ENCODE measurements around the gene GABBR2. TPM values are rescaled to one million over a fixed set of nuclear protein-coding genes. Genes with fewer than 3 reads are reported as not detected.
"Not testable (repeated sequence)": the region's sequence is repeated elsewhere in the genome, so short reads cannot be mapped to it uniquely, and the experiment has no call there.

Gene GABBR2
- total RNA-seq, 3 donors from 2014 or later = not detected

DNA sequence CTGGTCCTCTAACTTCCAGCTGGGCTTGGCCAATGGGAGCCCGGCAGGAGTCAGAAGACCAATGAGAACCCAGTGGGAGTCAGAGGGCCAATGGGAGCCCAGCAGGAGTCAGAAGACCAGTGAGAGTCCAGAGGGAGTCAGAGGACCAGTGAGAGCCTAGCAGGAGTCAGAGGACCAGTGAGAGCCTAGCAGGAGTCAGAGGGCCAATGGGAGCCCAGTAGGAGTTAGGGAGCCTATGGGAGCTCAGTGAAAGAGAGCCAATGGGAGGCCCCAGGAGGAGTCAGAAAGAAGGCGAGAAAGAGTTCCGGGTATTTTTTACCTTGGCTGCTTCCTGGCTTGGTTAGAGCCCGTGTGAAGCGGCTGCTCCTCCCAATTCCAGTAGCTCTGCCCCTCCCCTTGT lies 191.0 kb downstream of the GABBR2 start:
- intact Hi-C loops (cut with DNase I; ENCODE audit: low total_unique reads) = no loop called here
- Histone ChIP-seq H3K27me3 (no peaks in the 10 kb centered on the region), H3K27ac (no peak overlapping the region), H3K4me1 (no peaks in the 10 kb centered on the region), H3K36me3 (no peaks in the 10 kb centered on the region), H3K9me3 (peaks cover 0 to 4% of the 10 kb centered on the region in 2 donors), H3K4me3 (no peak overlapping the region)
- DNase-seq (ENCODE audit: low spot score in 2 of 2) = no peak
- TF ChIP-seq, protein P1, sequence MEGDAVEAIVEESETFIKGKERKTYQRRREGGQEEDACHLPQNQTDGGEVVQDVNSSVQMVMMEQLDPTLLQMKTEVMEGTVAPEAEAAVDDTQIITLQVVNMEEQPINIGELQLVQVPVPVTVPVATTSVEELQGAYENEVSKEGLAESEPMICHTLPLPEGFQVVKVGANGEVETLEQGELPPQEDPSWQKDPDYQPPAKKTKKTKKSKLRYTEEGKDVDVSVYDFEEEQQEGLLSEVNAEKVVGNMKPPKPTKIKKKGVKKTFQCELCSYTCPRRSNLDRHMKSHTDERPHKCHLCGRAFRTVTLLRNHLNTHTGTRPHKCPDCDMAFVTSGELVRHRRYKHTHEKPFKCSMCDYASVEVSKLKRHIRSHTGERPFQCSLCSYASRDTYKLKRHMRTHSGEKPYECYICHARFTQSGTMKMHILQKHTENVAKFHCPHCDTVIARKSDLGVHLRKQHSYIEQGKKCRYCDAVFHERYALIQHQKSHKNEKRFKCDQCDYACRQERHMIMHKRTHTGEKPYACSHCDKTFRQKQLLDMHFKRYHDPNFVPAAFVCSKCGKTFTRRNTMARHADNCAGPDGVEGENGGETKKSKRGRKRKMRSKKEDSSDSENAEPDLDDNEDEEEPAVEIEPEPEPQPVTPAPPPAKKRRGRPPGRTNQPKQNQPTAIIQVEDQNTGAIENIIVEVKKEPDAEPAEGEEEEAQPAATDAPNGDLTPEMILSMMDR (IDR thresholded peaks at IDR 0.05) = no peak
- no peak for TF ChIP-seq POLR2AphosphoS5 (IDR thresholded peaks at IDR 0.05)
- TF ChIP-seq POLR2A (IDR thresholded peaks at IDR 0.05) = no peak

DNA sequence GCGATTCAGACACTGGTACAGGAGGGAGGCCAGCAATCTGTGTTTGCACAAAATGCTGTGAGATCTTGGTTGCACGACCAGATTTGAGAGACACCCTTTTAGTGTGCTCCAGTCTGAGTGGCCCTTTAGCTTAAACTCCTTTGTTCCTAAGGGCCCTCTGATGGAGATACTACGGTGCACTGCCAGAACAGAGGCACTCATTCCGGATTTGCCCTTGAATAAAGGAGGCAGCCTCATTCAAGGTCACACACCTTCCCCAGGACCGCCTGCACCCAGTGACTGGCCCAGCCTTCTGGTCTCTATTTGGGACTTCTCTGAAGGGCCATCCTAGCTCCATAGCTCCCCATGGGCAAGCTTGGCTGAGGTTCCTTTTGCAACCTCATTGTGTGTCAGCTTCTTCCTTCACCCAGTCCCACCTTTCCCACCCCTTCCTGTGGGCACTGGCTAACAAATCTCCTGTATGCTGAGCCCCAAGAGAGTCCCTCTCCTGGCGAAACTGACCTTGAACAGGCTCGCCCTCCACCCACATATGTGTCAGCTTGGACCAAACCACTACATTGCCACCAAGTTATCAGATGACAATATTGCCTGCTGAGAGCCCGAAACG lies 191.7 kb downstream of the GABBR2 start:
- Histone ChIP-seq H3K36me3 (no peaks in the 10 kb centered on the region), H3K4me1 (no peaks in the 10 kb centered on the region), H3K27ac (no peak overlapping the region), H3K27me3 (no peaks in the 10 kb centered on the region), H3K4me3 (no peak overlapping the region), H3K9me3 (no peaks in the 10 kb centered on the region)
- intact Hi-C loops (cut with DNase I; ENCODE audit: low total_unique reads) = no loop called here
- no peak for TF ChIP-seq POLR2A (IDR thresholded peaks at IDR 0.05)
- TF ChIP-seq, protein P1 (IDR thresholded peaks at IDR 0.05) = no peak
- TF ChIP-seq POLR2AphosphoS5 (IDR thresholded peaks at IDR 0.05) = no peak
- no peak for DNase-seq (ENCODE audit: low spot score in 2 of 2)

DNA sequence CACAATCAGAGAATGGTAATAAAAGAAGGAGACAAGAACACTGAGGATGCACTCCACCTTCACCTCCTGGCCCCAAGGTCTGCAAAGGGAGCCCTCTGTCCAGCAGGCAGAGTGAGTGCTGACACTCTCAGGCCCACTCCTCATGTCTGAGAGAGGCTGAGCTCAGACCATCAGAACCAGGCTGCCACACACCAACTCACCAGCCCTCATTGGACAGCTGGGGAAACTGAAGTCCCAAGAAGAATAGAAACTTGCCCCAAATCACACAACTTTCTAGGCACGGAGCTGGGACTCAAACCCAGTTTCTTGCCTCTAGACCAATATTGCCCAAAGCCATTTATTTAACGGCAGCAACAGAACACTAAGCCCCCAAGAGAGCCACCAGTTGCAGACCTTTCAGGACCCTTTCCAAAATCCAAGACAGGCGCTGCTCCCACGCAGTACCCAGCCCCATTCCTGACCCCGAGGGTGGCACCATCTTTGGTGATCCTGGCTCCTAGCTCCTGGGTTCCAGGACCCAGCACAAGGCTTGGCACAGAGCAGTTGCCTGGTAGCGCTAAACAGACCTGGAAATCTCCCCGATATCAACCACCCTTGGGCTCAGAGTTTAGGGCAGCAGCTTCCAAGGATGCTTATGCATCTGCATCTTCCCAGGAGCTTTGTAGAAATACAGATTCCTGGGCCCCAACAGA lies 192.4 kb downstream of the GABBR2 start:
- no peaks in the 10 kb centered on the region for H3K27me3 ChIP-seq
- H3K4me3 ChIP-seq = no peak overlapping the region
- H3K27ac ChIP-seq = no peak overlapping the region
- H3K36me3 ChIP-seq = no peaks in the 10 kb centered on the region
- intact Hi-C loops (cut with DNase I; ENCODE audit: low total_unique reads) = no loop called here
- H3K4me1 ChIP-seq = no peaks in the 10 kb centered on the region
- H3K9me3 ChIP-seq = no peaks in the 10 kb centered on the region
- no peak for TF ChIP-seq POLR2A (IDR thresholded peaks at IDR 0.05)
- TF ChIP-seq POLR2AphosphoS5 (IDR thresholded peaks at IDR 0.05) = no peak
- TF ChIP-seq, protein P1 (IDR thresholded peaks at IDR 0.05) = no peak
- no peak for DNase-seq (ENCODE audit: low spot score in 2 of 2)

- H3K9me3 ChIP-seq = no peaks in the 10 kb centered on the region
- no peaks in the 10 kb centered on the region for H3K4me1 ChIP-seq
- H3K36me3 ChIP-seq = no peaks in the 10 kb centered on the region
- DNase-seq (ENCODE audit: low spot score in 2 of 2) = no peak
- H3K27ac ChIP-seq = no peak overlapping the region
- intact Hi-C loops (cut with DNase I; ENCODE audit: low total_unique reads) = no loop called here
- no peak overlapping the region for H3K4me3 ChIP-seq
- H3K27me3 ChIP-seq = no peaks in the 10 kb centered on the region
- TF ChIP-seq POLR2AphosphoS5 (IDR thresholded peaks at IDR 0.05) = no peak
- no peak for TF ChIP-seq POLR2A (IDR thresholded peaks at IDR 0.05)
- TF ChIP-seq, protein P1 (IDR thresholded peaks at IDR 0.05) = no peak
Observed at GRCh38 chr9:98515506-98516204, 193.1 kb downstream of the GABBR2 start.

GRCh38 chr9:98514841-98515240 lies 193.9 kb downstream of the GABBR2 start:
- no peak for DNase-seq (ENCODE audit: low spot score in 2 of 2)
- no peak for TF ChIP-seq POLR2A (IDR thresholded peaks at IDR 0.05)
- no peak for TF ChIP-seq POLR2AphosphoS5 (IDR thresholded peaks at IDR 0.05)
- TF ChIP-seq, protein P1 (IDR thresholded peaks at IDR 0.05) = no peak
- no peaks in the 10 kb centered on the region for H3K9me3 ChIP-seq
- H3K27ac ChIP-seq = no peak overlapping the region
- H3K27me3 ChIP-seq = no peaks in the 10 kb centered on the region
- H3K4me1 ChIP-seq = no peaks in the 10 kb centered on the region
- intact Hi-C loops (cut with DNase I; ENCODE audit: low total_unique reads) = no loop called here
- H3K4me3 ChIP-seq = no peak overlapping the region
- H3K36me3 ChIP-seq = no peaks in the 10 kb centered on the region

DNA sequence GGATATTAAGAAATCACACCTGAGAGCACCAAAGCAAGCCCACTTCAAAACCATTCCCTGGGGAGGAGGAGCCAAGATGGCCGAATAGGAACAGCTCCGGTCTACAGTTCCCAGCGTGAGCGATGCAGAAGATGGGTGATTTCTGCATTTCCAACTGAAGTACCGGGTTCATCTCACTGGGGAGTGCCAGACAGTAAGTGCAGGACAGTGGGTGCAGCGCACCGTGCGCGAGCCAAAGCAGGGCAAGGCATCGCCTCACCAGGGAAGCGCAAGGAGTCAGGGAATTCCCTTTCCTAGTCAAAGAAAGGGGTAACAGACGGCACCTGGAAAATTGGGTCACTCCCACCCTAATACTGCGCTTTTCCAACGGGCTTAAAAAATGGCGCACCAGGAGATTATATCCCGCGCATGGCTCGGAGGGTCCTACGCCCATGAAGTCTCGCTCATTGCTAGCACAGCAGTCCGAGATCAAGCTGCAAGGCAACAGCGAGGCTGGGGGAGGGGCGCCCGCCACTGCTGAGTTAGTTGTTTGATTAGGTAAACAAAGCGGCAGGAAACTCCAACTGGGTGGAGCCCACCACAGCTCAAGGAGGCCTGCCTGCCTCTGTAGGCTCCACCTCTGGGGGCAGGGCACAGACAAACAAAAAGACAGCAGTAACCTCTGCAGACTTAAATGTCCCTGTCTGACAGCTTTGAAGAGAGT lies 200.4 kb downstream of the GABBR2 start:
- H3K36me3 ChIP-seq; H3K27me3 ChIP-seq; H3K4me3 ChIP-seq; intact Hi-C loops (cut with DNase I; ENCODE audit: low total_unique reads); DNase-seq (ENCODE audit: low spot score in 2 of 2); H3K4me1 ChIP-seq; H3K27ac ChIP-seq; H3K9me3 ChIP-seq: not testable (repeated sequence)

Measured in breast epithelium (tissue), 4 donors.